Activated CD4-positive, alpha-beta memory T cell treated with anti-CD3 and anti-CD28 coated beads, Interleukin-2, amount 10 ng/mL, durations not matched to agents 7 days and 5 days (primary cell): ENCODE results near the gene SYT1. TPM values are rescaled to one million over a fixed set of nuclear protein-coding genes. Genes with fewer than 3 reads are reported as not detected.
"Not testable (repeated sequence)": the region's sequence is repeated elsewhere in the genome, so short reads cannot be mapped to it uniquely, and the experiment has no call there.

ENCODE experiments used
- CTCF ChIA-PET: fragments of 350-600 bp; sonication (Branson Sonifier 250); formaldehyde crosslinking; loops from one replicate; lab custom pipeline; 2021; ENCODE audit warnings: antibody characterized with exemption, inconsistent platforms; lab: Charles Lee
- POLR2A ChIA-PET: fragments of 350-600 bp; sonication (Branson Sonifier 250); formaldehyde crosslinking; loops from one replicate; lab custom pipeline; 2021; ENCODE audit warnings: antibody characterized with exemption; lab: Charles Lee
- DNase-seq: peaks from one replicate; pipeline ENCODE4 v3.0.0-alpha.2; 2020
- H3K27ac Mint-ChIP-seq: one replicate; pipeline ENCODE4 v1.8.0; 2021; ENCODE audit warnings: mild to moderate bottlenecking, mixed read lengths
- H3K27me3 Mint-ChIP-seq: one replicate; pipeline ENCODE4 v1.8.0; 2021; ENCODE audit warnings: mixed read lengths
- H3K36me3 Mint-ChIP-seq: one replicate; pipeline ENCODE4 v1.8.0; 2021; ENCODE audit warnings: low read depth, mixed read lengths
- H3K4me1 Mint-ChIP-seq: one replicate; pipeline ENCODE4 v1.8.0; 2021; ENCODE audit warnings: mixed read lengths
- H3K4me3 Mint-ChIP-seq: one replicate; pipeline ENCODE4 v1.8.0; 2021; ENCODE audit warnings: mild to moderate bottlenecking, mixed read lengths
- H3K9me3 Mint-ChIP-seq: one replicate; pipeline ENCODE4 v1.8.0; 2021; ENCODE audit warnings: mixed read lengths
- total RNA-seq, 2 experiments: library from RNA; stranded (reverse); gene quantifications; one replicate each; pipeline ENCODE4 v1.2.3, GENCODE V29; 2021

The SYT1 gene
- total RNA-seq, 2 experiments from 2014 or later, result not detected

DNA sequence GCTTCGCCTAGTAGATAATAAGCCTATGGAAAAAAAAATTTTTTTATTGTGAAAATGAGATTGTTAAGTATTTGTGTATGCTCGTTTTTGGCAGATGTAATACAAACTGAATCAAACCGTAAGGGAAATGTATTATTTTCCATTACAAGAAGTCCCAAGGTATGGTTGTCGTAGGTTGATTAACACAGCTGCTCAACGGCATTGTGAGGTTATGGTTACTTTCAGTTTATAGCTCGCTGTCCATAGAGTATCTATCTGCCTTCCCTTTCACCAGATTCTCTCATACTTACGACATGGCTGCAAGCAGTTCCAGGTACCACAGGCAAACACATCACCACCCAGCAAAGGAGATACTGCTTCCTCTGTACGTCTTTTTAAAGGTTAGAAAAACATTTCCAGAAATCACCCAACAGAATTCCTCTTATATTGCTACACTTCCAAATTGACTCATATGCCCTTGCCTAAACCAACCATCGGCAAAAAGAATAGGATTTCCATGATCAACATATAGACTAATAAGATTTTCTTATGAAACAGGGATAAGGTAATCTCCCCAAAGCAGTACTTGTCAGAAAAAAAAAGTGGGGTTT, 338.6 kb downstream of the SYT1 start:
- no peak overlapping the region for H3K4me3 Mint-ChIP-seq
- no peak for DNase-seq
- ChIA-PET CTCF (no interaction called here), POLR2A (no interaction called here)
- H3K27ac Mint-ChIP-seq, result no peak overlapping the region
- no peaks in the 10 kb centered on the region for H3K36me3 Mint-ChIP-seq
- no peaks in the 10 kb centered on the region for H3K27me3 Mint-ChIP-seq
- H3K9me3 Mint-ChIP-seq, result peaks cover 5% of the 10 kb centered on the region
- no peaks in the 10 kb centered on the region for H3K4me1 Mint-ChIP-seq

DNA sequence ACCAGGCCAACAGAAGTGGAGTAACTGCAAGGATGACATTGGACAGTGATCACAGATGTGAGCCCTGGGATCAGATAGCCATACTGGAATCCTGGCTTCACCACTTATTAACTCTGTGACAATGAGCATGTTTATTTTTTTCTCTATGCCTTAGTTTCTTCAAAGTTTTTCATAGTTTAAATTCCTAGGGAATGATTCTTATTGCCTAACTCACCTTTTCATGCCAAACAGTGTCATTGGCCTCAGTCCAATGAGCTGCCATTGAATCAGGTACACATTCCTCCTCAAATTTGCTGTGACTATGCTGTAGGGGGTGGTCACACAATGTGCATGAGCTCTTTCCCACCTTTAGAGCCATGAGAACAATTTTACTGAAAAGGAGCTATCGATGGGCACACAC, 342.3 kb downstream of the SYT1 start:
- Mint-ChIP-seq H3K36me3 (no peaks in the 10 kb centered on the region), H3K27ac (no peak overlapping the region), H3K4me3 (no peak overlapping the region), H3K4me1 (no peaks in the 10 kb centered on the region), H3K27me3 (no peaks in the 10 kb centered on the region), H3K9me3 (peaks cover 7% of the 10 kb centered on the region)
- no peak for DNase-seq
- CTCF ChIA-PET, result no interaction called here
- POLR2A ChIA-PET, result no interaction called here

DNA sequence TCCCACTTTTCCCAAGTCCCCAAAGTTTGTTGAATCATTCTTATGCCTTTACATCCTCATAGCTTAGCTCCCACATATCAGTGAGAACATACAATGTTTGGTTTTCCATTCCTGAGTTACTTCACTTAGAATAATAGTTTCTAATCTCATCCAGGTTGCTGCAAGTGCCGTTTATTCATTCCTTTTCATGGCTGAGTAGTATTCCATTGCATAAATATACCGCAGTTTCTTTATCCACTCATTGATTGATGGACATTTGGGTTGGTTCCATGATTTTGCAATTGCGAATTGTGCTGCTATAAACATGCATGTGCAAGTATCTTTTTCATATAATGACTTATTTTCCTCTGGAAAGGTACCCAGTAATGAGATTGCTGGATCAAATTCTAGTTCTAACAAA, 345.8 kb downstream of the SYT1 start:
- POLR2A ChIA-PET, CTCF ChIA-PET, H3K27me3 Mint-ChIP-seq, H3K27ac Mint-ChIP-seq, H3K9me3 Mint-ChIP-seq, H3K4me3 Mint-ChIP-seq, H3K4me1 Mint-ChIP-seq, H3K36me3 Mint-ChIP-seq, DNase-seq: not testable (repeated sequence)

DNA sequence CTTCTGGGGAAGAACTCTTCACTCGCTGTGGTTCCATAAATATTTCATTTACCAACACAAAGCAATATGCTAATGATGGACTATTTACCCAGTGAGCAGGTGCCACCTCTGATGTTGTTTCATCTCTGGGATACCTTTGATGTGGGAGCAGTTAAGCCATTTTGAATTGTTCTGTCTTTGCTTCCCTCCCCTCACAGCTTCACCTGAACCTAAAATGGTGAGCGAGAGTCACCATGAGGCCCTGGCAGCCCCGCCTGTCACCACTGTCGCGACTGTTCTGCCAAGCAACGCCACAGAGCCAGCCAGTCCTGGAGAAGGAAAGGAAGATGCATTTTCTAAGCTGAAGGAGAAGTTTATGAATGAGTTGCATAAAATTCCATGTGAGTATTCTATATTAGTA, 352.7 kb downstream of the SYT1 start:
- H3K9me3 Mint-ChIP-seq, result no peaks in the 10 kb centered on the region
- H3K36me3 Mint-ChIP-seq, result no peaks in the 10 kb centered on the region
- H3K27me3 Mint-ChIP-seq, result no peaks in the 10 kb centered on the region
- H3K4me1 Mint-ChIP-seq, result no peaks in the 10 kb centered on the region
- CTCF ChIA-PET, result no interaction called here
- H3K4me3 Mint-ChIP-seq, result no peak overlapping the region
- H3K27ac Mint-ChIP-seq, result no peak overlapping the region
- no peak for DNase-seq
- POLR2A ChIA-PET, result no interaction called here

DNA sequence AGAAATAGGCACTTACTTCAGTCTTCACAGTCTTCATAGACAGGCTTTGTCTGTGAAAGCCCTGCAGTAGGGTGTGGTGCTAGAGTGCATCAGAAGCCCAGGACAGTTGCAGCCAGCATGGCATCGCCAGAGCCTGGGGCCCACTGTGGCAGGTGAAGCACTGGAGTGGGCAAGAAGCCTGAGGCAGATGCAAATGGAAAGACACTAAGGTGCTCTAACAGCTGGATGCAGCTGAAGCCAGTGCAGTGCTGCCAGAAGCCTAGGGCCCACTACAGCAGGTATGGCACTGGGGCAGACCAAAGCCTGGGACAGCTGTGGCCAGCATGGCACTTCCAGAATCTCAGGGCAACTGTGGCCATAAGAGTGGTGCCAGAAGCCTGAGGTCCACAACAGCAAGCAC, 358.6 kb downstream of the SYT1 start:
- no peaks in the 10 kb centered on the region for H3K4me1 Mint-ChIP-seq
- no peak overlapping the region for H3K4me3 Mint-ChIP-seq

DNA sequence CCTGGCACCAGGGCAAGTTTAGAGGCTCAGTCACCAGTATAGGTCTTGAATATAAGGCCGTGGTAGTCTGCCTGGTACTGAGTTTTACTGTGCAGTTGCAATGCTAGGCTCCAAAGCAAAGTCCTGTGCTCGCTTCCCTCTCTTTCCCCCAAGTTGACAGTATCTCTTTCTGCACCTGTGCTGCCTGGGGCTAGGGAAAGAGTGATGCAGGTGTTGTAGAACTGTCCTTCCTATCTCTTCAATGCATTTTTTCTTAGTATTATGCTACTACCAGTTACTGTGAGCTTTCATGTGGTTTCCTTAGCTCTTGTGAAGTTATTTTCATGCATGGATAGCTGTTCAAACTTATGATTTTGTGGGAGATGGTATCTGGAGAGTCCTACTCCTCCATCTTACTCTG, 359.2 kb downstream of the SYT1 start:
- Mint-ChIP-seq H3K9me3 (peaks cover 9% of the 10 kb centered on the region), H3K36me3 (no peaks in the 10 kb centered on the region), H3K4me3 (no peak overlapping the region), H3K27ac (no peak overlapping the region), H3K4me1 (no peaks in the 10 kb centered on the region), H3K27me3 (no peaks in the 10 kb centered on the region)
- no peak for DNase-seq
- ChIA-PET CTCF (no interaction called here), POLR2A (no interaction called here)

More for the DNA sequence above, 358.6 kb downstream of the SYT1 start:
- POLR2A ChIA-PET, result no interaction called here
- Mint-ChIP-seq H3K9me3 (peaks cover 4% of the 10 kb centered on the region), H3K36me3 (no peaks in the 10 kb centered on the region), H3K27ac (no peak overlapping the region), H3K27me3 (no peaks in the 10 kb centered on the region)
- CTCF ChIA-PET, result no interaction called here
- DNase-seq, result no peak

DNA sequence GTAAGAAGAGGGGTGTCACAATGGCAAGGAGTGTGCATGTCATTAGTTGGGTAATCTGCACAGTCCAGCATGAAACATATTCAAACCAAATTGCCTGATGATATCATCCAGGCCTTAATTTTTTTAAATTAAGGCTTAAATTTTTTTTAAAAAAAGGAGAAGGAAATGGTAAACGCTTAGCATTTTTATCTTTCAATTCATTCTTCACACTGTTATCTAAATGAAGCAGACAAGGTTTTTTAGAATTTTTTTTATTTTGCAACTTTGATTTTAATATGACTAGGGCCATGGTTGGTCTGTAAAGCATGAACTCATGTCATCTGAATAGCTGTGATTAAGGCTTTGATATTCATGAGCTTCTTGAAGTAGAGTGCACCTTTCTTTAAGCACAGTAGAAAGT, 362.5 kb downstream of the SYT1 start:
- Mint-ChIP-seq H3K4me1 (no peaks in the 10 kb centered on the region), H3K4me3 (no peak overlapping the region), H3K9me3 (peaks cover 12% of the 10 kb centered on the region), H3K36me3 (no peaks in the 10 kb centered on the region), H3K27ac (no peak overlapping the region), H3K27me3 (no peaks in the 10 kb centered on the region)
- CTCF ChIA-PET, result no interaction called here
- POLR2A ChIA-PET, result no interaction called here
- no peak for DNase-seq

DNA sequence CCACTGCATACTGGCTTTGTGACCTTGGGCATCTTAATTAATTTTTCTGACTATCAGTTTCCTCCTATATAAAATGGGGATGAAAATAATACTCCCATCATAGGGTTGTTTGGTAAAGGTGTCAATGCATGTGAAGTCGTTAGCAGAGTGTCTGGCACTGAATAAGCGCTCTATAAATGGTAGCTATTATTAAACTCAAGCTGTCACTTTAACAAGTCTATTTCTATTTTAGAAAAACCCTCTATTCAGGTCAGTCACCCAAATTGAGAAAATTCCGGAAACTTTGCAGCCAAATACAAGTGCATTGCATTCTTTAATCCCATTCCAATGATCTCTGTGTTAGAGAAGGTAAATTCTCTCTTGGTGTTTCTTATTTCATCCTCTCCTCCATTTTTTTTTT, 363.1 kb downstream of the SYT1 start:
- Mint-ChIP-seq H3K4me3 (no peak overlapping the region), H3K9me3 (peaks cover 12% of the 10 kb centered on the region), H3K27me3 (no peaks in the 10 kb centered on the region), H3K36me3 (no peaks in the 10 kb centered on the region), H3K4me1 (no peaks in the 10 kb centered on the region), H3K27ac (no peak overlapping the region)
- ChIA-PET POLR2A (no interaction called here), CTCF (no interaction called here)
- no peak for DNase-seq

DNA sequence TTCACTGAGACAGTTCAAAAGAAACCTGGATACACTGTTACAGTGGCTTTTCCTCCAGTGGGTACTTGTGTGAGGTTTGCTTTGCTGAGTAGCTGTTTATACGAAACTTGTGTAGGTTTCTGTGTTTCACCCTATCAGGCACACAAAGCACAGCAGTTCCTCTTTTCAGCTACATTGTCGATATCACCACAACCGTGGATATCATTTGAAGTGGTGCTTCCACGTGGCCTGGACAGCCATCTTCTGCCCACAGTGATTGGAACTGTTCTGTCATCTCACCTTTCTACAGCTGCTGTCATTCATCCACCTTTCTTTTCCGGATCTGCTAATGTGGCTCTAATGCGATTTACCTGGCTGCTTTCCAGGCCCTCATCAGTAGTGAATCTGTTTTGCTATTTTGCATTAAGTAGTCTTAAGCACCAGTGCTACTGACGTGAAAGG, 368.8 kb downstream of the SYT1 start:
- Mint-ChIP-seq H3K4me3 (no peak overlapping the region), H3K36me3 (no peaks in the 10 kb centered on the region), H3K4me1 (no peaks in the 10 kb centered on the region), H3K27me3 (no peaks in the 10 kb centered on the region), H3K9me3 (peaks cover 6% of the 10 kb centered on the region), H3K27ac (no peak overlapping the region)
- ChIA-PET CTCF (no interaction called here), POLR2A (no interaction called here)
- DNase-seq, result no peak

DNA sequence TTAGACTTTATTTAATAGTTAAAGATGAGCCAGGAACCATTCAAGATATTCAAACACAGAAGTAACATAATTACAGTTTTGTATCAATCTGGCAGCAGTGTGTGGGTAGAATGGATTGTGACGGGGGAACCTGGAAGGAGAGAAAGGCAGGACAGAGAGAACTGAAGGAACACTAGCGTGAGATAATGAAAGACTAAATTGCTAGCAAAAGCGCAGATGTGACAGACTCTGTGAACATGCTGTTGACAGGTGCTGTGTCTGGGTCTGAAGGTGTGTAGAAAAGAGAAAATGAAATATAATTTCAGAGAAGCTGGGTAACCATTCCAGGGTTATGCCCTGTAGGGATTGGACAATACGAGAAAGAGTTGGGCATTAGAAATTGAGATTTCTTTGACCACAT, 372.3 kb downstream of the SYT1 start:
- H3K4me1 Mint-ChIP-seq, result no peaks in the 10 kb centered on the region
- ChIA-PET CTCF (no interaction called here), POLR2A (no interaction called here)
- H3K9me3 Mint-ChIP-seq, result peaks cover 2% of the 10 kb centered on the region
- H3K27me3 Mint-ChIP-seq, result no peaks in the 10 kb centered on the region
- no peak overlapping the region for H3K27ac Mint-ChIP-seq
- H3K4me3 Mint-ChIP-seq, result no peak overlapping the region
- no peak for DNase-seq
- H3K36me3 Mint-ChIP-seq, result no peaks in the 10 kb centered on the region

DNA sequence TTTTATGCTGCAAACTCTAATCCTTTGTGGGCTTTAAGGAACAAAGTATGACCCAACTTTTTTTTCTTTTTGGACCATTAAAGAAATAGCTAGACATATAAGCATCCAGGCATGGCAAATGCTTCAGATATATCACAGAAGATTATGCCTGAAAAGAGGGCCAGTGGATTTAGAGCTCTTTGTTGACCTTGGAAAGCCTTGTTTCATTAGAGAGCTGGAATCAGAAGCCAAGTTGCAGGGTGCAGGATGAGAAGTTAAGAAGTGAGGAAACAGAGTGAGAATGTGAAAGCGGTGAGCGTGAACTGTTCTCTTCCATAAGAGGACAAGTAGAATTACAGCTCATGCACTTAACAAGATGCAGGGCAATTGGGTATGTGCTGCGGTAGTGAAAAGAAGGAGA, 373.7 kb downstream of the SYT1 start:
- Mint-ChIP-seq H3K4me1 (no peaks in the 10 kb centered on the region), H3K4me3 (no peak overlapping the region), H3K27me3 (no peaks in the 10 kb centered on the region), H3K9me3 (peaks cover 7% of the 10 kb centered on the region), H3K36me3 (no peaks in the 10 kb centered on the region), H3K27ac (no peak overlapping the region)
- ChIA-PET CTCF (no interaction called here), POLR2A (no interaction called here)
- DNase-seq, result no peak

DNA sequence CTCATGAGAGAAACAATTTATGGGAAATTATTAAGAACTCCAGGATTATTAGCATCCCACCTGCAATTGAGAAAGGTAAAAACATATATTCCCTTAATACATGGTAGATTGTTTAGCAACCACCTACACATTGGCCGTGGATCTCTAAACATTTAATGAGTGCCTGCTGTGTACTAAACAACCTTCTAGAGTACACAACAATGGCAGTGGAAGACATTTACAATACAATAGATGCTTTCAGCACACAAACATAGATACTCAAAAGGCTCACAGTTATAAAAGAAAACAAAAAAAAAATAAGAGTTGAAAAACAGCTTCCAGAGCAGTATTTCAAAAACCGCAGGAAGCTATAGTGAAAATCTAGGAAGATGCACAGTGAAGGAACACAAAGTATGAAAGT, 382.9 kb downstream of the SYT1 start:
- peaks cover 20% of the 10 kb centered on the region for H3K9me3 Mint-ChIP-seq
- H3K27me3 Mint-ChIP-seq, result no peaks in the 10 kb centered on the region
- CTCF ChIA-PET, result no interaction called here
- no peak overlapping the region for H3K27ac Mint-ChIP-seq
- POLR2A ChIA-PET, result no interaction called here
- H3K4me3 Mint-ChIP-seq, result no peak overlapping the region
- no peaks in the 10 kb centered on the region for H3K36me3 Mint-ChIP-seq
- H3K4me1 Mint-ChIP-seq, result no peaks in the 10 kb centered on the region
- no peak for DNase-seq

DNA sequence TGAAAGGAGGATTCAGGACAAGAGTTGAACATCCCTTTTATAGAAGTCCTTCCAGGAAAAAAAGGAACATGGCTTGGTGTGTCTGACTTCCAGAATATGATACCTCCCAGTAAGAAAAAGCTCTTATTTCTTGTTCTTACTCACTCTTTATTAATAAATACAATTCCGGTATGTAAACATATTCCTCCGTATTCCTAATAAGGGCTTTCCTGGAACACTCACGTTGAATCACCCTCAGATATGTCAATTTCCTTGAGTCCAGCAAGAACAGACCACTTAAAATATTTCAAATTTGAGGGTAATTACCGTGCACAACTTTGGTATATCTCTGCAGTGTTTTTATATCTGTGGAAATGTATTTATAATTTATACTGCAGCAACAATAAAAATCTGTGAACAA, 385.6 kb downstream of the SYT1 start:
- H3K4me1 Mint-ChIP-seq, result no peaks in the 10 kb centered on the region
- no peak for DNase-seq
- H3K36me3 Mint-ChIP-seq, result no peaks in the 10 kb centered on the region
- H3K27me3 Mint-ChIP-seq, result no peaks in the 10 kb centered on the region
- ChIA-PET POLR2A (no interaction called here), CTCF (no interaction called here)
- no peak overlapping the region for H3K4me3 Mint-ChIP-seq
- peaks cover 15% of the 10 kb centered on the region for H3K9me3 Mint-ChIP-seq
- no peak overlapping the region for H3K27ac Mint-ChIP-seq

DNA sequence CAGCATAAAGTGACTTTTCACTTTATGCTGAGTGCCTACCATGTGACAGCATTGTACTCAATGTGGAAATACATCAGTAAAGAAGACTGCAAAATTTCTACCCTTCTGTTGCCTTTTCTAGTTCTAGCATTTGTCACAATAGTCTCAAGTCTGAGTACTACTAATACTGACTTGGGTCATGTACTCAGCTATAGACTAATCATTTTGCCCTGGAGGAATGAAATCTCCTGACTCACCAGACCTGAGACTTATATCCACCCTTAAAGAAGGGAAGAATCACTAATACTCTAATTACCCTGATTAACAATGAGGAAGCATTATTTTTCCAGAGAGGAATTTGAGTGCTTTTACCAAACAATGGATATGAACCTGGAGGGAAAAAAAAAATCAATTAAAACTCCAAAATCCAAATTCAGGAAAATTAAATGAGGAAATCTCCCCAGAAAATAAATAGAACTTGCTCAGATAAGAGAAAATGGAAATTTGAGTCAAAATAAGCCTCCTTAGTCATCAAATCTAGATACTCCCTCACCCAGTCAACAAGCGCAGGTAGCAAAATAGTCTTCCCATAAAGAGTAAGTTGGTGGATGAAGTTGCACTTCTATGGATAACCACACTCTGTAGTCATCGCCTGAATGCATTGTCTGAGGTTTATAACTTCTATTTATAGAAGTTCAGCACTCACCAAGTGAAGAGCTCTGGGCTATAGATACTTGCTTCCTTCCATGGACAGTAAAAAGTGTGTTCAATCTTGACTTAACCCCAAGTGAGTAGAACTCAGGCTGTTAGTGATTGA, 386.6 kb downstream of the SYT1 start:
- no peaks in the 10 kb centered on the region for H3K36me3 Mint-ChIP-seq
- no peak for DNase-seq
- no peaks in the 10 kb centered on the region for H3K27me3 Mint-ChIP-seq
- peaks cover 12% of the 10 kb centered on the region for H3K9me3 Mint-ChIP-seq
- no peak overlapping the region for H3K27ac Mint-ChIP-seq
- H3K4me1 Mint-ChIP-seq, result no peaks in the 10 kb centered on the region
- ChIA-PET POLR2A (no interaction called here), CTCF (no interaction called here)
- H3K4me3 Mint-ChIP-seq, result no peak overlapping the region
